ENCODE data around the gene UBAC1. TPM values are rescaled to one million over a fixed set of nuclear protein-coding genes. Genes with fewer than 3 reads are reported as not detected.

The UBAC1 gene
- total and polyA plus RNA-seq, 9 of the 15 experiments (the other 6 are each of a cell fraction or from before 2014, with no cell fraction given) = 94.0 to 399 (median 228) TPM

GRCh38 chr9:135990468-135991429, 29.6 kb upstream of the UBAC1 start (continued):
- TF ChIP-seq POLR2G (IDR thresholded peaks at IDR 0.05; ENCODE audit: low read depth, low read length) = no peak
- TF ChIP-seq FOXK1 (CRISPR knock-in tag; IDR thresholded peaks at IDR 0.05; ENCODE audit: borderline replicate concordance) = no peak
- no peak for TF ChIP-seq MEF2D (tag; conservative IDR thresholded peaks at IDR 0.05; ENCODE audit: low read depth)
- TF ChIP-seq NR4A1 (CRISPR knock-in tag; IDR thresholded peaks at IDR 0.05) = no peak
- no peak for TF ChIP-seq NR4A1 (tag; IDR thresholded peaks at IDR 0.05)
- peak; percentile 57 for TF ChIP-seq MBD2 (IDR thresholded peaks at IDR 0.05; ENCODE audit: borderline replicate concordance, low read depth)
- TF ChIP-seq GMEB1 (CRISPR knock-in tag; IDR thresholded peaks at IDR 0.05) = no peak
- TF ChIP-seq NFIX (CRISPR knock-in tag; IDR thresholded peaks at IDR 0.05; ENCODE audit: low read depth) = no peak
- TF ChIP-seq ZNF655 (CRISPR knock-in tag; IDR thresholded peaks at IDR 0.05) = no peak
